AG04450 (cell line): ENCODE measurements around the gene CLEC19A. TPM values are rescaled to one million over a fixed set of nuclear protein-coding genes. Genes with fewer than 3 reads are reported as not detected.

Experiments used
- CTCF ChIA-PET: fragments of 300-600, 350-600 bp; formaldehyde crosslinking; extraction: SDS; loops from one replicate; lab custom pipeline; 2022; ENCODE audit warnings: antibody characterized with exemption, inconsistent platforms; lab: Charles Lee
- POLR2A ChIA-PET: fragments of 350-600 bp; formaldehyde crosslinking; extraction: SDS; loops from one replicate; lab custom pipeline; 2021; ENCODE audit warnings: antibody characterized with exemption, inconsistent platforms; lab: Yijun Ruan, JAX
- DNase-seq: peaks from one replicate; pipeline ENCODE4 v3.0.0-alpha.2; 2011; ENCODE audit warnings: low read depth, low spot score
- H3K27ac ChIP-seq: one replicate; pipeline ENCODE4 v1.5.1; 2012; ENCODE audit warnings: low read depth, low read length, control low read depth
- H3K27me3 ChIP-seq: one replicate; pipeline ENCODE4 v1.6.0; 2012; ENCODE audit warnings: low read length; ENCODE audit not compliant: control insufficient read depth, insufficient read depth
- H3K4me3 ChIP-seq: 2 replicates; pipeline ENCODE4 v1.5.1; 2011; ENCODE audit warnings: mild to moderate bottlenecking, low read depth, low read length, control low read depth
- H3K9me3 ChIP-seq: 2 replicates; pipeline ENCODE4 v1.5.1; 2012; ENCODE audit warnings: low read length; ENCODE audit not compliant: control insufficient read depth, insufficient read depth
- polyA plus RNA-seq: library from polyadenylated mRNA; depleted of rRNA; stranded (reverse); fragments of >200 nt; gene quantifications from 2 replicates; pipeline ENCODE4 v1.2.3, GENCODE V29; 2011
- TF ChIP-seq, protein P1 (sequence below): IDR thresholded peaks from 2 replicates; pipeline ENCODE4 v1.5.1; 2011; ENCODE audit warnings: low read depth, low read length, control low read depth, inconsistent platforms

Gene CLEC19A
- polyA plus RNA-seq, 1 experiment, result not detected

GRCh38 chr16:19269098-19269497 lies 16.4 kb upstream of the CLEC19A start:
- CTCF ChIA-PET, result no interaction called here

DNA sequence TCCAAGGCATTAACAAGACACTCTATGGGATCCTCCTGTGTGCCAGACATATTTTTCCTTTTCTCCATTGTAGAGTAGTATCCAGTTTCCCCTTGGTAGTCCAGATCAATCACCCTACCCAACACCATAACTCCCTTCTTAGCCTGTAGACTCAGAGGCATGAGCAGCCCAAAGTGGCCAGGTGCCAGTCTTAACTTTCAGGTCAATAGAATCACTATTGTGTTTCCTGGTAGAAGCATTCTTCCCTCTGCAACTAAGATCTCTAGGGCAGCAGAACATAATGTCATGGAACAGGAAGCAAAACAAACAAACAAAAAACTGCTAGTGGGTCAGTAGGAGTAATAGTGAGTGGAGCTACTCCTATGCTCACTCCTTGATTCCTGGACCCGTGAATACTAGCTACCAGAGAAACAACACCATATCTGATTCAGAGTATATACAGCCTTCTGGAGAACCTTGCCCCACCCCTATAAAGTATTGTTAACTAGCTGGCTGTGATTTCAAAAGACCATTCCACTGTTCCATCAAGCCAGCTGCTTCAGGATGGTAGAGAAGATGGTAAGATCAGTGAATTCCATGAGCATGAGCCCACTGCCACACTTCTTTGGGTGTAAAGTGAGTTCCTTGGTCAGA lies 11.2 kb upstream of the CLEC19A start:
- POLR2A ChIA-PET, result no interaction called here
- DNase-seq, result no peak

More at GRCh38 chr16:19269098-19269497, 16.4 kb upstream of the CLEC19A start:
- H3K27ac ChIP-seq, result no peak overlapping the region
- TF ChIP-seq, protein P1, sequence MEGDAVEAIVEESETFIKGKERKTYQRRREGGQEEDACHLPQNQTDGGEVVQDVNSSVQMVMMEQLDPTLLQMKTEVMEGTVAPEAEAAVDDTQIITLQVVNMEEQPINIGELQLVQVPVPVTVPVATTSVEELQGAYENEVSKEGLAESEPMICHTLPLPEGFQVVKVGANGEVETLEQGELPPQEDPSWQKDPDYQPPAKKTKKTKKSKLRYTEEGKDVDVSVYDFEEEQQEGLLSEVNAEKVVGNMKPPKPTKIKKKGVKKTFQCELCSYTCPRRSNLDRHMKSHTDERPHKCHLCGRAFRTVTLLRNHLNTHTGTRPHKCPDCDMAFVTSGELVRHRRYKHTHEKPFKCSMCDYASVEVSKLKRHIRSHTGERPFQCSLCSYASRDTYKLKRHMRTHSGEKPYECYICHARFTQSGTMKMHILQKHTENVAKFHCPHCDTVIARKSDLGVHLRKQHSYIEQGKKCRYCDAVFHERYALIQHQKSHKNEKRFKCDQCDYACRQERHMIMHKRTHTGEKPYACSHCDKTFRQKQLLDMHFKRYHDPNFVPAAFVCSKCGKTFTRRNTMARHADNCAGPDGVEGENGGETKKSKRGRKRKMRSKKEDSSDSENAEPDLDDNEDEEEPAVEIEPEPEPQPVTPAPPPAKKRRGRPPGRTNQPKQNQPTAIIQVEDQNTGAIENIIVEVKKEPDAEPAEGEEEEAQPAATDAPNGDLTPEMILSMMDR, result no peak
- POLR2A ChIA-PET, result no interaction called here
- no peak for DNase-seq
- no peaks in the 10 kb centered on the region for H3K9me3 ChIP-seq
- H3K27me3 ChIP-seq, result no peaks in the 10 kb centered on the region
- H3K4me3 ChIP-seq, result no peak overlapping the region

DNA sequence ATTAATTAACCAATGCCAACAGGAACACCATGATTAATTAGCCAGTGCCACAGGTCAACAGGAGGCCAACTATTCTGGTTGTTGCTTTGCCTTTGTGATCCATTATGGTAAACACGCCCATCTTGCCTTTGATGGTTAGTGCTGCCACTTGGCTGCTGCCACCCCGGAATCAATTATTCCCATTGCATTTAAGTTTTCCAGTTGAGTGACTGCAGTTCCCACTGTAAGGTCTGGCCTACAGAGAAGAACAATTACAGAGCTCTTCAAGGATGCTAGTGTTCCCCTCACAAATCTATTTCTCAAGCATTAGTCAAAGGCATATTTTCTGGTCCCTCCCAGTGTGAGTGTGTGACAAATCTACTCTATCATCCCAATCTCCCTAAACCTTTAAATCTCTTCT lies 7.1 kb upstream of the CLEC19A start:
- Histone ChIP-seq H3K9me3 (no peaks in the 10 kb centered on the region; the same call in 1 of the 2 replicates), H3K27me3 (no peaks in the 10 kb centered on the region), H3K27ac (no peak overlapping the region), H3K4me3 (no peak overlapping the region)
- POLR2A ChIA-PET, result no interaction called here
- no peak for DNase-seq
- CTCF ChIA-PET, result no interaction called here
- TF ChIP-seq, protein P1, result no peak

More for the DNA sequence above, 11.2 kb upstream of the CLEC19A start:
- CTCF ChIA-PET, result no interaction called here
- Histone ChIP-seq H3K27ac (no peak overlapping the region), H3K27me3 (no peaks in the 10 kb centered on the region), H3K4me3 (no peak overlapping the region), H3K9me3 (no peaks in the 10 kb centered on the region; the same call in 1 of the 2 replicates)
- TF ChIP-seq, protein P1, result no peak

- no peak for DNase-seq
- no peak overlapping the region for H3K27ac ChIP-seq
- ChIA-PET CTCF (interaction anchor here (0.7 kb wide), 1 partner anchor 20 kb away, joined by 3 read pairs; no protein-coding TSS in a partner anchor), POLR2A (no interaction called here)
- H3K9me3 ChIP-seq, result no peaks in the 10 kb centered on the region; the same call in 1 of the 2 replicates
- H3K4me3 ChIP-seq, result no peak overlapping the region
- TF ChIP-seq, protein P1, result no peak
- H3K27me3 ChIP-seq, result no peaks in the 10 kb centered on the region
These were observed 4.3 kb upstream of the CLEC19A start for GRCh38 chr16:19281246-19281645.

DNA sequence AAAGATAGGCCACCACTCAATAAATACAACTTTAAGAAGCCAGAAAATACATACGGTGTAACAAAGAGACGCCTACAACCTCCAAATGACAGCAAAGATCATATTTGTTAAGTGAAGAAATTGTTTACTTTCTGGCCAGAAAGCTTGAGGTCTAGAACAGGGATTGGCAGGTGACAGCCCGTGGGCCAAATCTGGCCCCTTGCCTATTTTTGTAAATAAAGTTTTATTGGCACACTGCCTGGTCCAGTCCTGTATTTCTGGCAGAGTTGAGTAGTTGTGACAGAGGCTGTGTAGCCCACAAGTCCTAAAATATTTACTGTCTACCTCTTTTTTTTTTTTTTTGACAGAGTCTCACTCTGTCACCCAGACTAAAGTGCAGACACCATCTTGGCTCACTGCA lies 3.4 kb upstream of the CLEC19A start:
- ChIA-PET POLR2A (no interaction called here), CTCF (no interaction called here)
- TF ChIP-seq, protein P1, result no peak

More for the DNA sequence above, 3.4 kb upstream of the CLEC19A start:
- Histone ChIP-seq H3K27ac (no peak overlapping the region), H3K9me3 (no peaks in the 10 kb centered on the region; the same call in 1 of the 2 replicates), H3K4me3 (no peak overlapping the region), H3K27me3 (no peaks in the 10 kb centered on the region)
- DNase-seq, result no peak
